Testis (tissue), 3 donors: ENCODE results near the gene SPAG9. TPM values are rescaled to one million over a fixed set of nuclear protein-coding genes. Genes with fewer than 3 reads are reported as not detected.

Source experiments
- DNase-seq: peaks from one replicate; pipeline ENCODE4 v3.0.0-alpha.2; 2019
- H3K27ac ChIP-seq, 2 donors: fragments of 200-600 bp; sonication (generic); one replicate each; pipeline ENCODE4 v1.5.1; 2019
- H3K27me3 ChIP-seq: fragments of 200-600 bp; sonication (generic); one replicate; pipeline ENCODE4 v1.5.1; 2019
- H3K36me3 ChIP-seq: fragments of 200-600 bp; sonication (generic); one replicate; pipeline ENCODE4 v1.5.1; 2017; ENCODE audit warnings: low read depth; ENCODE audit errors: missing control alignments
- H3K4me1 ChIP-seq: fragments of 200-600 bp; sonication (generic); one replicate; pipeline ENCODE4 v1.5.1; 2019
- H3K4me3 ChIP-seq, 2 donors: fragments of 200-600 bp; sonication (generic); one replicate each; pipeline ENCODE4 v1.5.1; 2017 to 2019
- H3K9me3 ChIP-seq: fragments of 200-600 bp; sonication (generic); one replicate; pipeline ENCODE4 v1.5.1; 2017
- POLR2A ChIP-seq: fragments of 450-650 bp; IDR thresholded peaks from one replicate; pipeline ENCODE4 v1.6.1; 2017; ENCODE audit warnings: antibody characterized with exemption, mild to moderate bottlenecking, moderate library complexity
- WGBS, 2 donors: methylation state at CpG; one replicate each; pipeline ENCODE4 v1.1.5; 2018; 5-methylcytosine and 5-hydroxymethylcytosine counted together
- intact Hi-C: fragments of 100-400 bp; cut with DNase I; formaldehyde crosslinking; loops from one replicate; pipeline ENCODE4 v1.15.1; 2023; ENCODE audit warnings: low total_unique reads
- polyA plus RNA-seq: library from polyadenylated mRNA; stranded (reverse); fragments of 350-450 nt; fragmentation: Illumina TruSeq; extraction: RNeasy Lipid Tissue Mini Kit (QIAGEN cat#74804); gene quantifications from one replicate; pipeline ENCODE4 v1.2.3, GENCODE V29; 2014; ENCODE audit warnings: low read depth, low replicate concordance; ENCODE audit not compliant: insufficient read depth
- total RNA-seq, 2 donors: library from RNA; depleted of rRNA; stranded (reverse); fragments of >200 nt; gene quantifications; one replicate each; pipeline ENCODE4 v1.2.3, GENCODE V29; 2016
- TF ChIP-seq, protein P1 (sequence below), 3 experiments: fragments of 450-650 bp in 2 of 3; fragments of 200-600 bp in 1 of 3; sonication (generic) in 1 of 3; IDR thresholded peaks; one replicate each; pipeline ENCODE4 v1.5.1; 2016 to 2019; ENCODE audit warnings: antibody characterized with exemption in 3 of 3, mild to moderate bottlenecking in 2 of 3, moderate library complexity in 1 of 3

The SPAG9 gene
- total and polyA plus RNA-seq, 3 donors from 2014 or later: 157 to 165 (median 159) TPM

DNA sequence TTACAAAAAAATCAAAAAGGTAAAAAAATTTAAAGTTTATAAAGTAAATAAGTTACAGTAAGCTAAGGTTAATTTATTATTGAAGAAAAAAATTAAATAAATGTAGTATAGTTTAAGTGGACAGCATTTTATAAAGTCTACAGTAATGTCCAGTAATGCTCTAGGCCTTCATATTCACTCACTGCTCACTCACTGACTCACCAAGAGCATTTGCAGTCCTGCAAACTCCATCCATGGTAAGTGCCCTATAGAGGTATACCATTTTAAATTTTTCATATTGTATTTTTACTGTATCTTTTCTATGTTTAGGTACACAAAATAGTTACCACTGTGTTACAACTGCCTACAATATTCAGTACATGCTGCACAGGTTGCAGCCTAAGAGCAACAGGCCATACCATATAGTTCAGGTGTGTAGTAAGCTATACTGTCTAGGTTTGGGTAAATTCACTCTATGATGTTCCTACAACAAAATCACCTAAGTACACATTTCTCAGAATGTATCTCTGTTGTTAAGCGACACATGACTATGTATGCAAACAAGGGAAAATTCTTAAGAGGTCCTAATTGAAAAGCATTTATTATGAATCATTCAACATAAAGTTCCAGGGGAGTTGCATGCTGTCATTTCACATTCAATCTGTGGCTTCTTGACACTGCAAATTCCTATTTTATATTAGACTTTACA, 92.3 kb downstream of the SPAG9 start:
- no peaks in the 10 kb centered on the region for H3K36me3 ChIP-seq
- 96 to 100% methylated on average over 1 of the region's 1 CpG for WGBS, 2 donors
- no peak for DNase-seq
- TF ChIP-seq, protein P1, sequence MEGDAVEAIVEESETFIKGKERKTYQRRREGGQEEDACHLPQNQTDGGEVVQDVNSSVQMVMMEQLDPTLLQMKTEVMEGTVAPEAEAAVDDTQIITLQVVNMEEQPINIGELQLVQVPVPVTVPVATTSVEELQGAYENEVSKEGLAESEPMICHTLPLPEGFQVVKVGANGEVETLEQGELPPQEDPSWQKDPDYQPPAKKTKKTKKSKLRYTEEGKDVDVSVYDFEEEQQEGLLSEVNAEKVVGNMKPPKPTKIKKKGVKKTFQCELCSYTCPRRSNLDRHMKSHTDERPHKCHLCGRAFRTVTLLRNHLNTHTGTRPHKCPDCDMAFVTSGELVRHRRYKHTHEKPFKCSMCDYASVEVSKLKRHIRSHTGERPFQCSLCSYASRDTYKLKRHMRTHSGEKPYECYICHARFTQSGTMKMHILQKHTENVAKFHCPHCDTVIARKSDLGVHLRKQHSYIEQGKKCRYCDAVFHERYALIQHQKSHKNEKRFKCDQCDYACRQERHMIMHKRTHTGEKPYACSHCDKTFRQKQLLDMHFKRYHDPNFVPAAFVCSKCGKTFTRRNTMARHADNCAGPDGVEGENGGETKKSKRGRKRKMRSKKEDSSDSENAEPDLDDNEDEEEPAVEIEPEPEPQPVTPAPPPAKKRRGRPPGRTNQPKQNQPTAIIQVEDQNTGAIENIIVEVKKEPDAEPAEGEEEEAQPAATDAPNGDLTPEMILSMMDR (IDR thresholded peaks at IDR 0.05): no peak
- no peaks in the 10 kb centered on the region for H3K27me3 ChIP-seq
- H3K27ac ChIP-seq: no peak overlapping the region
- H3K9me3 ChIP-seq: no peaks in the 10 kb centered on the region
- intact Hi-C loops: no loop called here
- no peak overlapping the region for H3K4me3 ChIP-seq
- H3K4me1 ChIP-seq: no peaks in the 10 kb centered on the region

DNA sequence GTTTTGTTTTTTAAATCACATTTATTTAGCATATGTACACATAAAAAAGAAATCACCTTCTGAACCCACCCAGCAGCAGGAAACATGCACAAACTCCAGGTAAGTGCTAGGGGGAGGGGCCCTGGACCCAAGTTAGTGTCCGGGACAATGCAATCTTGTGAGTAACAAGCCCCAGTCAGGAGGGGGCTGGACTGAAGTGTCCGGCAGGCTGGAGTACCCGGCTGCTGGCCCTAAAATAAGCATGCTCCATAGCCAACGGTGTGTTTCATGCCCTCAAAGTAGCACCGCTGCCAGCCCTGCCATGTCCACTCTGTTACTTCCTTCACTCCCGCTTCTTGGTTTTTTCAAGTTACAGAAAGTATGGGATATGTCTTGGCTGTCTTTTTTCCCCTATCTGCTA, 102.1 kb downstream of the SPAG9 start:
- no peak for DNase-seq
- TF ChIP-seq POLR2A: no peak
- TF ChIP-seq, protein P1 (IDR thresholded peaks at IDR 0.05): no peak
- intact Hi-C loops: no loop called here
- no peaks in the 10 kb centered on the region for H3K27me3 ChIP-seq
- no peaks in the 10 kb centered on the region for H3K9me3 ChIP-seq
- no peak overlapping the region for H3K4me3 ChIP-seq
- H3K27ac ChIP-seq: no peak overlapping the region
- WGBS, 2 donors: 90% methylated on average over 6 of the region's 6 CpGs
- no peaks in the 10 kb centered on the region for H3K36me3 ChIP-seq
- H3K4me1 ChIP-seq: peaks cover 7% of the 10 kb centered on the region

DNA sequence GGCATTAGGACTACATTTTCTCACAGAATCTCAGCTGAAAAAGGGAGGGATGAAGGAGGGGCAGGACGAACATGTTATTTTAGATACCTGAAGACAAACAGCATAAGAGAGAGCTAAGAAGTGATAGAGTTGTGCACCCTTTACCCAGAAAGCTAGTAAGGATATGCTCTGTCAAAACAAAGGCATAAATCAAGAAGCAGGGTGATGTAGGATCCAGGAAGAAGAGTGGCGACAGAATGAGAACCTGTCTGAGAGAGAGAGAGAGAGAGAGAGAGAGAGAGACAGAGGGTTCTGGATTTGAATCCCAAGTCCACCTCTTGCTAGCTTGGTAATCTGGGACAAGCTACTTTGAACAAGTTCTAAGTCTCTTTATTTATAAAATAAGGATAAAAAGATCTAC, 103.4 kb downstream of the SPAG9 start:
- no peak for DNase-seq
- Histone ChIP-seq H3K4me1 (peaks cover 7% of the 10 kb centered on the region), H3K27ac (no peak overlapping the region), H3K4me3 (no peak overlapping the region), H3K36me3 (no peaks in the 10 kb centered on the region), H3K27me3 (no peaks in the 10 kb centered on the region), H3K9me3 (no peaks in the 10 kb centered on the region)
- TF ChIP-seq, protein P1 (IDR thresholded peaks at IDR 0.05): no peak
- TF ChIP-seq POLR2A: no peak
- intact Hi-C loops: no loop called here
- 90 to 91% methylated on average over 2 of the region's 2 CpGs for WGBS, 2 donors

DNA sequence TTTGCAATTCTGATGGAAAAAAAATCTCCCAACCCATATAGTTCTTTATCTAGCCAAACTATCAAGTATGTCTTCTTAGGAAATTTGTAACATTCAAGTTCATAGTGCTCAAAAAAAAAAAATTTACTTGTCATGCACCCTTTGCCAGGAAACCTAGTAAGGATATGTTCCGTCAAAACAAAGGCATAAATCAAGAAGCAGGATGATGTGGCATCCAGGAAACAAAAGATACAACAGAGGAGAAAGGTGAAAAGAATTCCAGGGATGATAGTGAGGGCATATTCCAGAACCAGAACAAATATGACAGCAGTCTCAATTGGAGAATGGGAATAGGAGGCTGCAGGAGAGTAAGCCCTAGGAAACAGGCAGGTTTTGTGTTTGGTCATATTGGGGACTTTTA, 104.6 kb downstream of the SPAG9 start:
- H3K9me3 ChIP-seq: no peaks in the 10 kb centered on the region
- DNase-seq: no peak
- H3K4me3 ChIP-seq: no peak overlapping the region
- TF ChIP-seq POLR2A: no peak
- TF ChIP-seq, protein P1 (IDR thresholded peaks at IDR 0.05): no peak
- intact Hi-C loops: no loop called here
- 65 to 75% methylated on average over 1 of the region's 1 CpG for WGBS, 2 donors
- no peaks in the 10 kb centered on the region for H3K36me3 ChIP-seq
- H3K4me1 ChIP-seq: peaks cover 7% of the 10 kb centered on the region
- H3K27ac ChIP-seq: no peak overlapping the region
- H3K27me3 ChIP-seq: no peaks in the 10 kb centered on the region

DNA sequence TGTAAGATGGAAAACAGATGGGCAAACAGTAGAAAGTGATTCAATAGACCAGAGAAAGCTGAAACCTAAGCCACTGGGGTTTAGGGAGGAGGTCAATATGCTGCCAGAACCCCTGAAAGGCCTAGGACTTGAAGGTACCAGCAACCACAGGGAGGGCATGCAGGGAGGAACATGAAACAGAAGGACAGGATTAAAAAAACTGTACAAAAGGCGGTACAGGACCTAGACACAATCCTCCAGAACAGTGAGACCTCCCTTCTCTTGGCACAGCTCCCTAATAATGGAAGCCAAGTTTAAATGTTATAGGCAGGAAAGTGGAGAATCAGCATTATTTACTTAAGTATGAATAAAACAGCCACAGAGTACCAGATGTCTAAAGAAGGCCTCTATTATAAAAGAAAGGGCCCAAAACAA, 105.5 kb downstream of the SPAG9 start:
- Histone ChIP-seq H3K9me3 (no peaks in the 10 kb centered on the region), H3K27ac (peak overlapping the region in 1 of 2 donors; percentile 23), H3K36me3 (no peaks in the 10 kb centered on the region), H3K4me3 (no peak overlapping the region), H3K4me1 (peaks cover 7% of the 10 kb centered on the region), H3K27me3 (no peaks in the 10 kb centered on the region)
- intact Hi-C loops: no loop called here
- no peak for DNase-seq
- WGBS, 2 donors: 20 to 33% methylated on average over 1 of the region's 1 CpG
- TF ChIP-seq POLR2A: no peak
- TF ChIP-seq, protein P1 (IDR thresholded peaks at IDR 0.05): no peak
